Esophagus muscularis mucosa (tissue), 4 donors: ENCODE results near the gene SECISBP2.

Experiments used
- EP300 ChIP-seq: sonication (generic); formaldehyde crosslinking; IDR thresholded peaks from one replicate; pipeline ENCODE4 v1.6.1; 2017; ENCODE audit warnings: antibody characterized with exemption
- POLR2A ChIP-seq: fragments of 450-650 bp; IDR thresholded peaks from one replicate; pipeline ENCODE4 v1.6.1; 2017; ENCODE audit warnings: antibody characterized with exemption, moderate library complexity, mild to moderate bottlenecking, low read depth
- TF ChIP-seq, protein P1 (sequence below), 3 experiments: fragments of 200-600 bp in 2 of 3; fragments of 450-650 bp in 1 of 3; sonication (generic) in 2 of 3; IDR thresholded peaks; one replicate each; pipeline ENCODE4 v1.5.1; 2017 to 2019; ENCODE audit warnings: antibody characterized with exemption in 3 of 3, mild to moderate bottlenecking in 2 of 3, moderate library complexity in 1 of 3

DNA sequence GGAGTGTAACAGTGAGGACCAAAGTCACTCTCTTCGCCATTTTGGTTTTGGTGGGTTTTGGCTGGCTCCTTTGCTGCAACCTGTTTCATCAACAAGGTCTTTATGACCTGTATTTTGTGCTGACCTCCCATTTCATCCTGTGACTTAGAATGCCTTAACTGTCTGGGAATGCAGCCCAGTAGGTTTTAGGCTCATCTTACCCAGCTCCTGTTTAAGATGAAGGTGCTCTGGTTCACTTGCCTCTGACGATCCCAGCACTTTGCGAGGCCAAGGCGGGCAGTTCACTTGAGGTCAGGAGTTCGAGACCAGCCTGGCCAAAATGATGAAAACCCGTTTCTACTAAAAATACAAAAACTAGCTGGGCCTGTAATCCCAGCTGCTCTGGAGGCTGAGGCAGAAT, 9.1 kb upstream of the SECISBP2 start:
- TF ChIP-seq, protein P1, sequence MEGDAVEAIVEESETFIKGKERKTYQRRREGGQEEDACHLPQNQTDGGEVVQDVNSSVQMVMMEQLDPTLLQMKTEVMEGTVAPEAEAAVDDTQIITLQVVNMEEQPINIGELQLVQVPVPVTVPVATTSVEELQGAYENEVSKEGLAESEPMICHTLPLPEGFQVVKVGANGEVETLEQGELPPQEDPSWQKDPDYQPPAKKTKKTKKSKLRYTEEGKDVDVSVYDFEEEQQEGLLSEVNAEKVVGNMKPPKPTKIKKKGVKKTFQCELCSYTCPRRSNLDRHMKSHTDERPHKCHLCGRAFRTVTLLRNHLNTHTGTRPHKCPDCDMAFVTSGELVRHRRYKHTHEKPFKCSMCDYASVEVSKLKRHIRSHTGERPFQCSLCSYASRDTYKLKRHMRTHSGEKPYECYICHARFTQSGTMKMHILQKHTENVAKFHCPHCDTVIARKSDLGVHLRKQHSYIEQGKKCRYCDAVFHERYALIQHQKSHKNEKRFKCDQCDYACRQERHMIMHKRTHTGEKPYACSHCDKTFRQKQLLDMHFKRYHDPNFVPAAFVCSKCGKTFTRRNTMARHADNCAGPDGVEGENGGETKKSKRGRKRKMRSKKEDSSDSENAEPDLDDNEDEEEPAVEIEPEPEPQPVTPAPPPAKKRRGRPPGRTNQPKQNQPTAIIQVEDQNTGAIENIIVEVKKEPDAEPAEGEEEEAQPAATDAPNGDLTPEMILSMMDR (IDR thresholded peaks at IDR 0.05): no peak
- no peak for TF ChIP-seq EP300
- TF ChIP-seq POLR2A: no peak
